Neural crest cell (in vitro differentiated cells): Measurements from ENCODE around the gene ABCG2. TPM values are rescaled to one million over a fixed set of nuclear protein-coding genes. Genes with fewer than 3 reads are reported as not detected.

Experiments
- DNase-seq: peaks from one replicate; pipeline ENCODE4 v3.0.0; 2021; ENCODE audit warnings: low read depth, mixed read lengths, low spot score
- H3K27ac Mint-ChIP-seq: one replicate; pipeline ENCODE4 v1.8.0; 2021; ENCODE audit warnings: mild to moderate bottlenecking, mixed read lengths; ENCODE audit not compliant: unreplicated experiment
- H3K27me3 Mint-ChIP-seq: 2 replicates; pipeline ENCODE4 v1.8.0; 2021; ENCODE audit warnings: low read depth, mild to moderate bottlenecking, mixed read lengths
- H3K36me3 Mint-ChIP-seq: 2 replicates; pipeline ENCODE4 v1.8.0; 2021; ENCODE audit warnings: low read depth, mild to moderate bottlenecking, mixed read lengths
- H3K4me1 Mint-ChIP-seq: 2 replicates; pipeline ENCODE4 v1.8.0; 2021; ENCODE audit warnings: mixed read lengths
- H3K4me3 Mint-ChIP-seq: one replicate; pipeline ENCODE4 v1.8.0; 2021; ENCODE audit warnings: mild to moderate bottlenecking, mixed read lengths
- H3K9me3 Mint-ChIP-seq: 2 replicates; pipeline ENCODE4 v1.8.0; 2021; ENCODE audit warnings: mixed read lengths
- total RNA-seq: library from RNA; stranded (reverse); gene quantifications from 2 replicates; pipeline ENCODE4 v1.2.1, GENCODE V29; 2021
- TF ChIP-seq, protein P1 (sequence below): fragments of 200-600 bp; sonication (generic); conservative IDR thresholded peaks from 2 replicates; pipeline ENCODE4 v1.5.0; 2021; ENCODE audit warnings: antibody characterized with exemption, mild to moderate bottlenecking

The ABCG2 gene
- total RNA-seq, 1 donor from 2014 or later: 5.1 TPM

DNA sequence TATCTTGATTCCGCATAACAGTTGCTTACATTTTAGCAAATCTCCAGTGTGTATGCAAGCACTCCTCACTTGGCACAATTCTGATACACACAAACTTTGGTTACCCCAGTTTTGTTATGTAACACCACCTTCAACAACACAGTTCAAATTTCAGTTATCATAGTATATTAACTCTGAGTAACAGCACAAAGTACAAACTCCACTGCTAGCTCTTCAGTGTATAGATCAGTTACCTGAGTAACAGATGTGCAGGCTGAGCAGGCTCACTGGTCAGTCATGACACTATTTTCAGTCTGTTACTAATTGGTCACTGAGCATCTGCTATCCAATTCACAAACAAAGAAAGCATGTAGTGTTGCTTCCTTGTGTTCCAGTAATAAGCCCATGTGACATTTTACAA lies 95.6 kb downstream of the ABCG2 start:
- no peaks in the 10 kb centered on the region for H3K27me3 Mint-ChIP-seq
- TF ChIP-seq, protein P1, sequence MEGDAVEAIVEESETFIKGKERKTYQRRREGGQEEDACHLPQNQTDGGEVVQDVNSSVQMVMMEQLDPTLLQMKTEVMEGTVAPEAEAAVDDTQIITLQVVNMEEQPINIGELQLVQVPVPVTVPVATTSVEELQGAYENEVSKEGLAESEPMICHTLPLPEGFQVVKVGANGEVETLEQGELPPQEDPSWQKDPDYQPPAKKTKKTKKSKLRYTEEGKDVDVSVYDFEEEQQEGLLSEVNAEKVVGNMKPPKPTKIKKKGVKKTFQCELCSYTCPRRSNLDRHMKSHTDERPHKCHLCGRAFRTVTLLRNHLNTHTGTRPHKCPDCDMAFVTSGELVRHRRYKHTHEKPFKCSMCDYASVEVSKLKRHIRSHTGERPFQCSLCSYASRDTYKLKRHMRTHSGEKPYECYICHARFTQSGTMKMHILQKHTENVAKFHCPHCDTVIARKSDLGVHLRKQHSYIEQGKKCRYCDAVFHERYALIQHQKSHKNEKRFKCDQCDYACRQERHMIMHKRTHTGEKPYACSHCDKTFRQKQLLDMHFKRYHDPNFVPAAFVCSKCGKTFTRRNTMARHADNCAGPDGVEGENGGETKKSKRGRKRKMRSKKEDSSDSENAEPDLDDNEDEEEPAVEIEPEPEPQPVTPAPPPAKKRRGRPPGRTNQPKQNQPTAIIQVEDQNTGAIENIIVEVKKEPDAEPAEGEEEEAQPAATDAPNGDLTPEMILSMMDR: no peak
- H3K27ac Mint-ChIP-seq: no peak overlapping the region
- peaks cover 7% of the 10 kb centered on the region for H3K4me1 Mint-ChIP-seq
- peaks cover 33% of the 10 kb centered on the region for H3K36me3 Mint-ChIP-seq
- no peak for DNase-seq
- H3K4me3 Mint-ChIP-seq: no peak overlapping the region
- no peaks in the 10 kb centered on the region for H3K9me3 Mint-ChIP-seq

DNA sequence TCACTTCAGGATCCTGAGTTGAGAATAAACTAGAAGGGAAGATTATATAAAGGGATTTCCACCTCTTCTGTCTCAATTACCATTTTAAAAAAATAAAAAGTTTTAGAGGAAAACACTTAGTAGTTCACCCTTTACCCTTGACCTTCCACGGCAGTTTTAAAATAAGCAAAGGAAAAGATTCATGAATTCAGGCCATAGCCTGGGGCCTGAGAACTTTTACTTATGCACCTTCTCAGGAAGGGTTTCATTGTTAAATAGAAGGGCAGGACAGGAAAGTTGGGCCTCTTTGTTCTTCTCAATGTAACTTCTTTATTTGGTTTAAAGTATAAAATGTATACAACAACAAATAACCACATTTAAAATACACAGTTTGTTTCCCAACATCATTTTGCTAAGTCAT lies 96.1 kb downstream of the ABCG2 start:
- Mint-ChIP-seq H3K27me3 (no peaks in the 10 kb centered on the region), H3K4me3 (no peak overlapping the region), H3K4me1 (peaks cover 7% of the 10 kb centered on the region), H3K36me3 (peaks cover 27% of the 10 kb centered on the region), H3K9me3 (no peaks in the 10 kb centered on the region), H3K27ac (no peak overlapping the region)
- TF ChIP-seq, protein P1: no peak
- DNase-seq: no peak

DNA sequence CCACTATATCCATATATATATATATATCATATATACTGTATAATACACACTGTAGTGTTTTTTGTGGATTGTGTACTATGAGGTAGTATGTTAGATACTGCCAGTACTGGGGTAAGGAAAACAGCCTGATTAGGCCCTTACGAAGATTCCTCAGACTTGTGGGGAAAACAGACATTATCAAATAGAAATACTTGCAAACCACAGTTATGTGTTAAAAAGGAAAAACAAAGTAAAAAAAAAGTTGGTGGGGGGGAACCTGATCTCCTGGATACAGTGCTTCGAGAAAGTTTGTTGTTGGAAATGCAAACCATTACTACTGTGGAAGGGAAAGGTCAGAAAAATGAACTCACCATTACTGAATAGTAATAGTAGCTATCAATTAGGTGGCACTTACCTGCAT lies 98.0 kb downstream of the ABCG2 start:
- Mint-ChIP-seq H3K4me1 (peaks cover 7% of the 10 kb centered on the region), H3K27me3 (no peaks in the 10 kb centered on the region), H3K27ac (no peak overlapping the region), H3K36me3 (peaks cover 15% of the 10 kb centered on the region), H3K9me3 (no peaks in the 10 kb centered on the region), H3K4me3 (no peak overlapping the region)
- TF ChIP-seq, protein P1: no peak
- DNase-seq: no peak

DNA sequence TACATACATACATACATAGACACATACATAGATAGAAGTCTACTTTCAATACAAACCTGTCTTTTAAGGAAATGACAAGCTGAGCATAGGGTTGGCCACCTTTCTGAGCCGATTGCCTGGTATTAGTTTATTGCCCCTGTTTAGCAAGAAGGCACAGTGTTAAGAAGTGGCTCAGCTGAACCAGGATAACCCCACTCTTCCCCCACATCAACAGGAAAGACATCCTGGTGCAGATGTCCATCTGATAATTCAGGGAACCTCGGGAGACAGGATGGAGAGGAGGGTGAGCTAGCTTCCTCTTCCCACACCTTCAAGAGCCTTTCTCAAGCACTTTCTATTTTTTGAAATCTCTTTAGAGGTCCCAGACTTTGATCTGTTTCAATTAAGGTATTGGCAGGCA lies 98.7 kb downstream of the ABCG2 start:
- DNase-seq: no peak
- Mint-ChIP-seq H3K27me3 (no peaks in the 10 kb centered on the region), H3K4me3 (no peak overlapping the region), H3K36me3 (peaks cover 14% of the 10 kb centered on the region), H3K27ac (no peak overlapping the region), H3K9me3 (no peaks in the 10 kb centered on the region), H3K4me1 (peaks cover 7% of the 10 kb centered on the region)
- TF ChIP-seq, protein P1: no peak

DNA sequence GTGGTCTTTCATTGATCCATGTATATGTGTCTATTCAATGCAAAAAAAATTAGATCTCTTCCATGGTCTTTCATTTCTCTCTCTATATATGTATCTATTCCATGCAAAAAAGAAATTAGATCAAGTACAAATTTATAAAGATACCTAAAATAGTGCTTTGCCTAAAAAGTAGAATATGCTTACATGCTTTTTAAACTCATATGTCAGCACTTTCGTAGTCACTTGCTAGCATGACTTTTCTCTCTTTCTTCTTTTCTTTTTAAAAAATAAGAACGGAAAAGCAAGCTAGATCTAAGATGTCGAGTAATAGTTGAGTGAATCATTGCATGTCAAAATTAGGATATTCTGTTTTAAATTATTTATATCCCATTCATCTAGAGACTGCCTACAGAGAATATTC lies 100.1 kb downstream of the ABCG2 start:
- H3K4me3 Mint-ChIP-seq: no peak overlapping the region
- no peak for DNase-seq
- TF ChIP-seq, protein P1: no peak
- H3K9me3 Mint-ChIP-seq: no peaks in the 10 kb centered on the region
- H3K27ac Mint-ChIP-seq: no peak overlapping the region
- peaks cover 7% of the 10 kb centered on the region for H3K4me1 Mint-ChIP-seq
- H3K27me3 Mint-ChIP-seq: no peaks in the 10 kb centered on the region
- peaks cover 8% of the 10 kb centered on the region for H3K36me3 Mint-ChIP-seq

DNA sequence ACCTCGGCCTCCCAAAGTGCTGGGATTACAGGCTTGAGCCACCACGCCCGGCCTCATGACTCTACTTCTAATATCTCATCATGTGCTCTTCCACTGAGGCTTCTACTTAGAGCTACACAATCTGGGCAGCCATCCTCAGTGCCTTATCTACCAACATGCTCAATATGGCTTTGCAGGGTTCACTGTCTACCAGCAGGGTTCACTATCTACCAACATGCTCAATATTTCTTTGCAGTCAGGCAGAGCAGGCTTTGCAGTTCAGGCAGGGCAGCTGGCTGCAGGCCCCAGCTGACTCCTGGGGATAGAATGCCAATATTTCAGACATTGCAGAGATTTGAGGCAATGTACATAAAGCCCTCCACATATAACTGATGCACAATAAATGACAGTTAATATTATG lies 103.5 kb downstream of the ABCG2 start:
- TF ChIP-seq, protein P1: peak; percentile 63
- H3K36me3 Mint-ChIP-seq: peaks cover 3% of the 10 kb centered on the region

More for the DNA sequence above, 103.5 kb downstream of the ABCG2 start:
- H3K27me3 Mint-ChIP-seq: no peaks in the 10 kb centered on the region
- no peak overlapping the region for H3K4me3 Mint-ChIP-seq
- peak; percentile 10 for DNase-seq
- no peaks in the 10 kb centered on the region for H3K4me1 Mint-ChIP-seq
- H3K9me3 Mint-ChIP-seq: no peaks in the 10 kb centered on the region
- H3K27ac Mint-ChIP-seq: no peak overlapping the region
